GM21526 (cell line): ENCODE data around the gene ASPHD1.
"Not testable (repeated sequence)": the region's sequence is repeated elsewhere in the genome, so short reads cannot be mapped to it uniquely, and the experiment has no call there.

Source experiments
- ATAC-seq: cut with Tn5 transposase; IDR thresholded peaks from one replicate; pipeline ENCODE4 v1.9.1; 2021; ENCODE audit warnings: moderate library complexity; ENCODE audit not compliant: unreplicated experiment, low FRiP score

ASPHD1 gene

GRCh38 chr16:29927070-29927905 lies 27.0 kb downstream of the ASPHD1 start:
- ATAC-seq, result no peak

GRCh38 chr16:29931750-29932149 lies 31.5 kb downstream of the ASPHD1 start:
- ATAC-seq, result not testable (repeated sequence)

- no peak for ATAC-seq
Observed at GRCh38 chr16:29940656-29941055, 40.4 kb downstream of the ASPHD1 start.

GRCh38 chr16:29943846-29944799 lies 43.8 kb downstream of the ASPHD1 start:
- no peak for ATAC-seq

- ATAC-seq, result no peak
Observed at GRCh38 chr16:29947897-29948296, 47.6 kb downstream of the ASPHD1 start.

GRCh38 chr16:29950806-29951461 lies 50.6 kb downstream of the ASPHD1 start:
- ATAC-seq, result no peak

- ATAC-seq, result no peak
Observed at GRCh38 chr16:29951625-29952365, 51.5 kb downstream of the ASPHD1 start.
